Liver (tissue), 9 donors: ENCODE measurements around the gene CAB39. TPM values are rescaled to one million over a fixed set of nuclear protein-coding genes. Genes with fewer than 3 reads are reported as not detected.
A peak's percentile ranks its signal among the peaks of the same experiment; 100 is the strongest.

Experiments used
- DNase-seq: peaks from one replicate; pipeline ENCODE4 v3.0.0-alpha.2; 2017; ENCODE audit warnings: low spot score
- H3K27ac ChIP-seq, 2 donors: one replicate each; pipeline ENCODE4 v1.7.0; 2013; ENCODE audit warnings: inconsistent platforms in 2 of 2, low read length in 2 of 2, control low read depth in 1 of 2, low read depth in 1 of 2, mild to moderate bottlenecking in 1 of 2
- H3K27me3 ChIP-seq, 4 donors: one replicate each; pipeline versions ENCODE4 v1.6.1 to v1.7.0; 2013; ENCODE audit warnings: low read length in 3 of 4, inconsistent platforms in 1 of 4, mild to moderate bottlenecking in 1 of 4, moderate library complexity in 1 of 4; ENCODE audit not compliant: control insufficient read depth in 4 of 4, insufficient read depth in 4 of 4
- H3K36me3 ChIP-seq, 4 donors: one replicate each; pipeline versions ENCODE4 v1.6.1 to v1.7.0; 2013; ENCODE audit warnings: low read length in 3 of 4, mild to moderate bottlenecking in 3 of 4, low read depth in 1 of 4, moderate library complexity in 1 of 4; ENCODE audit not compliant: control insufficient read depth in 4 of 4, insufficient read depth in 3 of 4
- H3K4me1 ChIP-seq, 4 donors: one replicate each; pipeline versions ENCODE4 v1.6.1 to v1.7.0; 2013; ENCODE audit warnings: low read length in 3 of 4, mild to moderate bottlenecking in 3 of 4, moderate library complexity in 1 of 4; ENCODE audit not compliant: control insufficient read depth in 4 of 4, insufficient read depth in 4 of 4
- H3K4me3 ChIP-seq, 3 donors: one replicate each; pipeline versions ENCODE4 v1.6.1 to v1.7.0; 2013; ENCODE audit warnings: low read length in 3 of 3, control low read depth in 1 of 3, low read depth in 1 of 3, mild to moderate bottlenecking in 1 of 3
- H3K9ac ChIP-seq, 2 donors: one replicate each; pipeline ENCODE4 v1.7.0; 2013; ENCODE audit warnings: low read length in 2 of 2, mild to moderate bottlenecking in 2 of 2, moderate library complexity in 2 of 2, control low read depth in 1 of 2, low read depth in 1 of 2
- H3K9me3 ChIP-seq, 4 donors: one replicate each; pipeline versions ENCODE4 v1.6.1 to v1.7.0; 2013; ENCODE audit warnings: low read length in 3 of 4; ENCODE audit not compliant: control insufficient read depth in 4 of 4
- EGR1 ChIP-seq, 2 donors: IDR thresholded peaks; 2 replicates each; pipeline ENCODE4 v1.6.1; 2016 to 2018; ENCODE audit warnings: antibody characterized with exemption in 2 of 2, low read depth in 2 of 2
- FOXA1 ChIP-seq: IDR thresholded peaks from 2 replicates; pipeline ENCODE4 v1.6.1; 2016; ENCODE audit warnings: antibody characterized with exemption
- FOXA2 ChIP-seq: IDR thresholded peaks from 2 replicates; pipeline ENCODE4 v1.6.1; 2016; ENCODE audit warnings: antibody characterized with exemption
- GABPA ChIP-seq, 2 donors: IDR thresholded peaks in 1 of 2; conservative IDR thresholded peaks in 1 of 2; 2 replicates each; pipeline ENCODE4 v1.6.1; 2016; ENCODE audit warnings: antibody characterized with exemption in 2 of 2, mild to moderate bottlenecking in 1 of 2, moderate library complexity in 1 of 2
- HNF4A ChIP-seq, 2 donors: conservative IDR thresholded peaks; 2 replicates each; pipeline ENCODE4 v1.6.1; 2016; ENCODE audit warnings: antibody characterized with exemption in 2 of 2, mild to moderate bottlenecking in 2 of 2
- HNF4G ChIP-seq: IDR thresholded peaks from 2 replicates; pipeline ENCODE4 v1.6.1; 2016; ENCODE audit warnings: antibody characterized with exemption
- JUND ChIP-seq, 2 donors: IDR thresholded peaks; 2 replicates each; pipeline ENCODE4 v1.6.1; 2016; ENCODE audit warnings: antibody characterized with exemption in 2 of 2
- NR2F2 ChIP-seq: IDR thresholded peaks from 2 replicates; pipeline ENCODE4 v1.6.1; 2016; ENCODE audit warnings: antibody characterized with exemption
- RAD21 ChIP-seq, 2 donors: IDR thresholded peaks; 2 replicates each; pipeline ENCODE4 v1.6.1; 2016; ENCODE audit warnings: antibody characterized with exemption in 2 of 2, mild to moderate bottlenecking in 2 of 2
- RXRA ChIP-seq, 2 donors: IDR thresholded peaks; 2 replicates each; pipeline ENCODE4 v1.6.1; 2017 to 2018; ENCODE audit warnings: antibody characterized with exemption in 2 of 2, mild to moderate bottlenecking in 1 of 2
- SP1 ChIP-seq: IDR thresholded peaks from 2 replicates; pipeline ENCODE4 v1.6.1; 2018; ENCODE audit warnings: antibody characterized with exemption, mild to moderate bottlenecking
- TAF1 ChIP-seq: conservative IDR thresholded peaks from 2 replicates; pipeline ENCODE4 v1.6.1; 2016; ENCODE audit warnings: antibody characterized with exemption, mild to moderate bottlenecking
- YY1 ChIP-seq: IDR thresholded peaks from 2 replicates; pipeline ENCODE4 v1.6.1; 2016; ENCODE audit warnings: antibody characterized with exemption, mild to moderate bottlenecking
- WGBS: extraction: QIAGEN DNeasy Blood & Tissue Kit; methylation state at CpG from one replicate; pipeline ENCODE4 v1.1.7; 2013; 5-methylcytosine and 5-hydroxymethylcytosine counted together
- polyA plus RNA-seq, 2 donors: library from polyadenylated mRNA; stranded (reverse) in 1 of 2; unstranded in 1 of 2; fragments of 200-250 nt in 1 of 2; fragments of >200 nt in 1 of 2; fragmentation: Nextera tagmentation in 1 of 2; extraction: Ambion mirVana in 1 of 2; gene quantifications; one replicate each; pipeline versions ENCODE4 v1.2.1 to v1.2.3, GENCODE V29; 2013 to 2015
- total RNA-seq, 2 donors: library from RNA; depleted of rRNA; stranded (reverse); fragments of >200 nt; gene quantifications; one replicate each; pipeline ENCODE4 v1.2.3, GENCODE V29; 2014
- TF ChIP-seq, protein P1 (sequence below): fragments of 150-350 bp; IDR thresholded peaks from 2 replicates; pipeline ENCODE4 v1.5.1; 2017; ENCODE audit warnings: improper control_type of control experiment, low read depth, low read length; ENCODE audit not compliant: missing input control
- TF ChIP-seq, protein P2 (sequence below): IDR thresholded peaks from 2 replicates; pipeline ENCODE4 v1.6.1; 2016; ENCODE audit warnings: antibody characterized with exemption
- TF ChIP-seq, protein P3 (sequence below): IDR thresholded peaks from 2 replicates; pipeline ENCODE4 v1.6.1; 2016; ENCODE audit warnings: antibody characterized with exemption
- TF ChIP-seq, protein P4 (sequence below): IDR thresholded peaks from 2 replicates; pipeline ENCODE4 v1.6.1; 2016; ENCODE audit warnings: antibody characterized with exemption
- donor health status: healthy.
- donor health status: healthy.
- donor health status: healthy.
- donor health status: healthy.
- donor health status: healthy.

The CAB39 gene
- total and polyA plus RNA-seq, 4 donors: 9.2 to 39.8 (median 26.5) TPM

DNA sequence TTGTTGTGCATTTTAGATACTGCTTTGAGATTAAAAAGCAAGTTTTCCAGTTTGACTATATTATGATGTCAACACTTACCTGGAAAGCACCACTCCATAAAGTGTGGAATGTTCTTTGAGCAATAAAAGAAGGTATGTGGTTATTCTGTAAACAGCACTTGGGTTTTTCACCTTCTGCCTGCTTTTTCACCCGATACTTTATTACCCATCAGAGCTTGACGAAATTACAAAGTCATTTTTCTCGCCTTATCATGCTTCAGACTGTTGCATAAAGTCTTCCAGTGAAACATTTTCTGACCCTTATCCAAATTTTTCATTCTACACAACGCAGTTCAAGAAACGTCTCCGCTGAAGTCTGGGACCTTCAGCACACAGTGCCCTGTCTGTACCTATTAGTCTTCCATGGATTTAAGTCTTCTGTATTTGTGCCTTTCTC, 25.2 kb downstream of the CAB39 start:
- TF ChIP-seq RAD21 (IDR thresholded peaks at IDR 0.05): no peak
- TF ChIP-seq JUND (IDR thresholded peaks at IDR 0.05): no peak
- TF ChIP-seq TAF1: no peak
- Histone ChIP-seq H3K9me3 (no peaks in the 10 kb centered on the region), H3K4me1 (peaks cover 7 to 30% (median 9%) of the 10 kb centered on the region in 4 donors), H3K27ac (peak overlapping the region in 1 of 2 donors; percentile 28), H3K9ac (no peak overlapping the region), H3K4me3 (no peak overlapping the region), H3K36me3 (peaks cover 0 to 3% (median 0%) of the 10 kb centered on the region in 4 donors), H3K27me3 (no peaks in the 10 kb centered on the region)
- DNase-seq: no peak
- 78% methylated on average over 6 of the region's 6 CpGs for WGBS

DNA sequence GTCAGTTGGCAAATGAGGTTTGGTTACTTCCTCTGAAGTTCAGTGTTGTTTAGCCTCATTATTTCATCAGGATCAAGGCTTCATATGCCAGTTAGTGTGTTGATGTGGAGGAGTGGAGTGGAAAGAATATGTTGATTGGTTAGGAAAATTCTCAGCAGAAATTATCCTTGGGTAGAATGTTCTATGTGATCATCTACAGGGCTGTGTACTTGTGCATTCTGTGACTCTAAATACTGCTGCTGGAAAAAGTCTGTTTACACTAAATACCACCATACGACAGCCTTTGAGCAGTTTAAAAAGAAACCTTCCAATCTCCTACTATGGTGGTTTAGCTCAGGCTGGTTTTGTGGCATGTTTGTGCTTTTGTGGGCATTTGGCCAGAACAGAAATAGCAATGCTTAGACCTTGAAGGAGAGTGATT, 25.8 kb downstream of the CAB39 start:
- DNase-seq: no peak
- H3K4me1 ChIP-seq: peaks cover 5 to 30% (median 9%) of the 10 kb centered on the region in 4 donors

DNA sequence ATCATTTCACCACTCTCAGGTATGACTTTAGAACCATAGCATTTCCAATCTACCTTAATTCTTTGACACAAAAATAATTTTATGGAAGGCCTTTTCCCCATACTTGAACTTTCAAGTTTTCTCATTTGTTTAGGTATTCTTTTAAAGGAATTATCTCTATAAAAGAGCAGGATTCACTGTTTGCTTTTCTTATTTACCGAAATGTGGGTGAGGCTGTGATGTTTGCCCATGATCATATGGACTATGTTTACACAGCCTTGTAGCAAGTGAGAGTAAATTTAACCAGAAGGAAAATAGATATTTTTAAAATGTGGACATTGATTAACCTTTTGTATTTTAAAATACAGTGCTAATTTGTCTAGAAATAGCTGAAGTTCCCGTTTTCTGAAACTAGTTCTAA, 26.3 kb downstream of the CAB39 start:
- H3K27me3 ChIP-seq: no peaks in the 10 kb centered on the region
- no peaks in the 10 kb centered on the region for H3K9me3 ChIP-seq
- H3K9ac ChIP-seq: no peak overlapping the region
- no peak for DNase-seq
- 31% methylated on average over 2 of the region's 2 CpGs for WGBS
- no peak overlapping the region for H3K4me3 ChIP-seq
- TF ChIP-seq RXRA (IDR thresholded peaks at IDR 0.05): peak in 1 of 2 donors; percentile 24
- peak; percentile 94 for TF ChIP-seq FOXA1
- TF ChIP-seq FOXA2: peak; percentile 90
- peak in 1 of 2 donors; percentile 15 for TF ChIP-seq HNF4A (conservative IDR thresholded peaks at IDR 0.05)
- no peak for TF ChIP-seq YY1
- H3K27ac ChIP-seq: no peak overlapping the region
- peaks cover 5 to 30% (median 9%) of the 10 kb centered on the region in 4 donors for H3K4me1 ChIP-seq
- H3K36me3 ChIP-seq: peaks cover 0 to 3% (median 0%) of the 10 kb centered on the region in 4 donors

More for the DNA sequence above, 25.8 kb downstream of the CAB39 start:
- H3K36me3 ChIP-seq: peaks cover 0 to 3% (median 0%) of the 10 kb centered on the region in 4 donors
- 36% methylated on average over 1 of the region's 1 CpG for WGBS
- H3K4me3 ChIP-seq: no peak overlapping the region
- H3K27me3 ChIP-seq: no peaks in the 10 kb centered on the region
- H3K9ac ChIP-seq: no peak overlapping the region
- peak overlapping the region in 1 of 2 donors; percentile 28 for H3K27ac ChIP-seq
- TF ChIP-seq YY1 (no peak), RAD21 (IDR thresholded peaks at IDR 0.05) (no peak), SP1 (no peak), NR2F2 (no peak), HNF4G (no peak), EGR1 (IDR thresholded peaks at IDR 0.05; ENCODE audit: low read depth in 2 of 2) (no peak), TAF1 (no peak), RXRA (IDR thresholded peaks at IDR 0.05) (no peak), FOXA1 (no peak), GABPA (IDR thresholded peaks at IDR 0.05 in 1 of 2, conservative IDR thresholded peaks at IDR 0.05 in 1 of 2) (no peak)
- TF ChIP-seq, protein P1, sequence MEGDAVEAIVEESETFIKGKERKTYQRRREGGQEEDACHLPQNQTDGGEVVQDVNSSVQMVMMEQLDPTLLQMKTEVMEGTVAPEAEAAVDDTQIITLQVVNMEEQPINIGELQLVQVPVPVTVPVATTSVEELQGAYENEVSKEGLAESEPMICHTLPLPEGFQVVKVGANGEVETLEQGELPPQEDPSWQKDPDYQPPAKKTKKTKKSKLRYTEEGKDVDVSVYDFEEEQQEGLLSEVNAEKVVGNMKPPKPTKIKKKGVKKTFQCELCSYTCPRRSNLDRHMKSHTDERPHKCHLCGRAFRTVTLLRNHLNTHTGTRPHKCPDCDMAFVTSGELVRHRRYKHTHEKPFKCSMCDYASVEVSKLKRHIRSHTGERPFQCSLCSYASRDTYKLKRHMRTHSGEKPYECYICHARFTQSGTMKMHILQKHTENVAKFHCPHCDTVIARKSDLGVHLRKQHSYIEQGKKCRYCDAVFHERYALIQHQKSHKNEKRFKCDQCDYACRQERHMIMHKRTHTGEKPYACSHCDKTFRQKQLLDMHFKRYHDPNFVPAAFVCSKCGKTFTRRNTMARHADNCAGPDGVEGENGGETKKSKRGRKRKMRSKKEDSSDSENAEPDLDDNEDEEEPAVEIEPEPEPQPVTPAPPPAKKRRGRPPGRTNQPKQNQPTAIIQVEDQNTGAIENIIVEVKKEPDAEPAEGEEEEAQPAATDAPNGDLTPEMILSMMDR: no peak
- TF ChIP-seq, protein P2, sequence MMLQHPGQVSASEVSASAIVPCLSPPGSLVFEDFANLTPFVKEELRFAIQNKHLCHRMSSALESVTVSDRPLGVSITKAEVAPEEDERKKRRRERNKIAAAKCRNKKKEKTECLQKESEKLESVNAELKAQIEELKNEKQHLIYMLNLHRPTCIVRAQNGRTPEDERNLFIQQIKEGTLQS: no peak
- TF ChIP-seq, protein P3, sequence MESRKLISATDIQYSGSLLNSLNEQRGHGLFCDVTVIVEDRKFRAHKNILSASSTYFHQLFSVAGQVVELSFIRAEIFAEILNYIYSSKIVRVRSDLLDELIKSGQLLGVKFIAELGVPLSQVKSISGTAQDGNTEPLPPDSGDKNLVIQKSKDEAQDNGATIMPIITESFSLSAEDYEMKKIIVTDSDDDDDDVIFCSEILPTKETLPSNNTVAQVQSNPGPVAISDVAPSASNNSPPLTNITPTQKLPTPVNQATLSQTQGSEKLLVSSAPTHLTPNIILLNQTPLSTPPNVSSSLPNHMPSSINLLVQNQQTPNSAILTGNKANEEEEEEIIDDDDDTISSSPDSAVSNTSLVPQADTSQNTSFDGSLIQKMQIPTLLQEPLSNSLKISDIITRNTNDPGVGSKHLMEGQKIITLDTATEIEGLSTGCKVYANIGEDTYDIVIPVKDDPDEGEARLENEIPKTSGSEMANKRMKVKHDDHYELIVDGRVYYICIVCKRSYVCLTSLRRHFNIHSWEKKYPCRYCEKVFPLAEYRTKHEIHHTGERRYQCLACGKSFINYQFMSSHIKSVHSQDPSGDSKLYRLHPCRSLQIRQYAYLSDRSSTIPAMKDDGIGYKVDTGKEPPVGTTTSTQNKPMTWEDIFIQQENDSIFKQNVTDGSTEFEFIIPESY: no peak
- TF ChIP-seq, protein P4, sequence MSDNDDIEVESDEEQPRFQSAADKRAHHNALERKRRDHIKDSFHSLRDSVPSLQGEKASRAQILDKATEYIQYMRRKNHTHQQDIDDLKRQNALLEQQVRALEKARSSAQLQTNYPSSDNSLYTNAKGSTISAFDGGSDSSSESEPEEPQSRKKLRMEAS: no peak
- H3K9me3 ChIP-seq: no peaks in the 10 kb centered on the region
